Stimulated activated naive CD8-positive, alpha-beta T cell treated with anti-CD3 and anti-CD28 coated beads, Interleukin-15, amount 100 ng/mL, for 72 hours (primary cell): ENCODE data around the gene TXN.
"Not testable (repeated sequence)": the region's sequence is repeated elsewhere in the genome, so short reads cannot be mapped to it uniquely, and the experiment has no call there.

Experiments
- ATAC-seq: fragments of 150-1000 bp; cut with Tn5 transposase; 2 replicates; pipeline ENCODE4 v1.10.0; 2021; ENCODE audit warnings: mild to moderate bottlenecking, moderate library complexity
- DNase-seq, 2 donors: peaks; one replicate each; pipeline ENCODE4 v3.0.0; 2021 to 2022
- H3K27ac Mint-ChIP-seq, 2 donors: one replicate each; pipeline ENCODE4 v1.8.0; 2022; ENCODE audit warnings: mild to moderate bottlenecking in 2 of 2, mixed read lengths in 2 of 2, moderate library complexity in 2 of 2
- H3K27me3 Mint-ChIP-seq: one replicate; pipeline ENCODE4 v1.8.0; 2022; ENCODE audit warnings: mixed read lengths
- H3K4me1 Mint-ChIP-seq: one replicate; pipeline ENCODE4 v1.8.0; 2022; ENCODE audit warnings: mild to moderate bottlenecking, mixed read lengths
- H3K4me3 Mint-ChIP-seq, 2 donors: one replicate each; pipeline ENCODE4 v1.8.0; 2022; ENCODE audit warnings: mild to moderate bottlenecking in 2 of 2, mixed read lengths in 2 of 2, moderate library complexity in 1 of 2
- H3K9me3 Mint-ChIP-seq, 2 donors: one replicate each; pipeline ENCODE4 v1.8.0; 2022; ENCODE audit warnings: mixed read lengths in 2 of 2

TXN gene

GRCh38 chr9:110199643-110200042 is 56.7 kb downstream of the TXN start:
- no peak overlapping the region for H3K4me3 Mint-ChIP-seq
- ATAC-seq, result no peak
- H3K9me3 Mint-ChIP-seq, result no peaks in the 10 kb centered on the region
- no peaks in the 10 kb centered on the region for H3K4me1 Mint-ChIP-seq
- no peak overlapping the region for H3K27ac Mint-ChIP-seq
- peaks cover 9% of the 10 kb centered on the region for H3K27me3 Mint-ChIP-seq
- DNase-seq, result no peak

GRCh38 chr9:110198357-110198756 is 58.0 kb downstream of the TXN start:
- Mint-ChIP-seq H3K4me1 (no peaks in the 10 kb centered on the region), H3K9me3 (no peaks in the 10 kb centered on the region), H3K27me3 (peaks cover 5% of the 10 kb centered on the region), H3K4me3 (no peak overlapping the region), H3K27ac (no peak overlapping the region)
- ATAC-seq (no peak), DNase-seq (no peak)

GRCh38 chr9:110197330-110198187 is 58.7 kb downstream of the TXN start:
- Mint-ChIP-seq H3K4me1 (no peaks in the 10 kb centered on the region), H3K9me3 (no peaks in the 10 kb centered on the region), H3K4me3 (no peak overlapping the region), H3K27me3 (no peaks in the 10 kb centered on the region), H3K27ac (no peak overlapping the region)
- ATAC-seq (no peak), DNase-seq (no peak)

GRCh38 chr9:110196084-110196499 is 60.2 kb downstream of the TXN start:
- DNase-seq, H3K27me3 Mint-ChIP-seq, ATAC-seq, H3K9me3 Mint-ChIP-seq, H3K27ac Mint-ChIP-seq, H3K4me1 Mint-ChIP-seq, H3K4me3 Mint-ChIP-seq: not testable (repeated sequence)
